HG03025 (cell line): ENCODE data around the gene KCTD7.
"Not testable (repeated sequence)": the region's sequence is repeated elsewhere in the genome, so short reads cannot be mapped to it uniquely, and the experiment has no call there.

Experiments used
- ATAC-seq: cut with Tn5 transposase; IDR thresholded peaks from one replicate; pipeline ENCODE4 v1.9.1; 2021; ENCODE audit warnings: mild to moderate bottlenecking, moderate library complexity; ENCODE audit not compliant: unreplicated experiment, low FRiP score

The KCTD7 gene

DNA sequence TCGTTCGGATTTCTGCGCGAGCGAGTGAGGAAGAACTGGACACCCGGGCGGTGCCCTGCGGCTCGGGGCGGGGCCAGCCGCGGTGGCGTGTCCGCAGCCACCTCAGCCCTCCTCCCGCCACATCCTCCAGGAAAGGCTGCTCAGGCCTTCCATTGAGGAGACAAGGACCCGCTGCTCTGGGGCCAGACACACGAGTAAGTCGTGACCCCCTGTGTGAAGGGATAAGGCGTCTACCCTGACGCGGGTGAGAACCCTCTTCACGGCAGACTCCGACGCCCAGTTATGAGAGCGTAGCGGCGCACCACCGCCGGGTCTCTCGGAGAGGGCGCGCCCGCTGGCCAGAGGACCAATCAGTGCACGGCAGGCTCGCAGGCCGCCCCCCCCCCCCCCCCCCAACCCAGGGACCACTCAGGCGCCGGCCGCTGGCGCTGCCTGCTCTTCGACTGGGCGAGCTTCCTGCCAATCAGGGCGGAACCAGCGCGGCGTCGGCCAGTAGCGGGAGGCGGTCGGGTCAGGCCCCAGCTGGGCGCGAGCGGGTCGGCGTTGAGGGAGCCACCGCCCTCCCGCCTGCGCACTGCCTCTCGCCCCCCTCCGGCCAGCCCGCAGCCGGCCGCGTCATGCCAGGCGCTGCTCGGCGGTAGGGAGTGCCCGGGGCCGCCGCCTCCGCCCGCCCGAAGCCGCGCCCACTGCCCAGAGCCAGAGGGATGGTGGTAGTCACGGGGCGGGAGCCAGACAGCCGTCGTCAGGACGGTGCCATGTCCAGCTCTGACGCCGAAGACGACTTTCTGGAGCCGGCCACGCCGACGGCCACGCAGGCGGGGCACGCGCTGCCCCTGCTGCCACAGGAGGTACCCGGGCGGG lies at the start of gene KCTD7:
Gene KCTD7, plus strand, starts transcription at position 521 of the 861 bp plus-strand sequence. Its CDS starts 184 bp downstream, at position 705.
- peak; percentile 87 for ATAC-seq

DNA sequence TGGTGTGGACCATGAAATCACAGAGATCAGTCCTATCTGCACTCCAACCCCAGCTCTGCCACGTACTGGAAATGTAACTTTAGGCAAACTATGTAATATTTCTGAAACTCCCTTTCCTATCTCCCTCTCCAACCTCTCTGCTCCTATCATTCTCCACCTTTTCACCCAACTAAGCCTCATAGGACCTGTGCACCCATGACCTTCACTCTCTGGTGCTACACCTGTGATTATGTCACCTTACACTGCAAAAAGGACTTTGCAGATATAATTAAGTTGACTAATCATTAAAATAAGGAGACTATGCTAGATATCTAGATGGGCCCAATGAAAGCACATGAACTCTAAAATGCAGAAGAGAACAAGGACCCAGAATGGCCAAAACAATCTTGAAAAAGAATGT lies 48.3 kb upstream of the KCTD7 start:
- ATAC-seq, result not testable (repeated sequence)

DNA sequence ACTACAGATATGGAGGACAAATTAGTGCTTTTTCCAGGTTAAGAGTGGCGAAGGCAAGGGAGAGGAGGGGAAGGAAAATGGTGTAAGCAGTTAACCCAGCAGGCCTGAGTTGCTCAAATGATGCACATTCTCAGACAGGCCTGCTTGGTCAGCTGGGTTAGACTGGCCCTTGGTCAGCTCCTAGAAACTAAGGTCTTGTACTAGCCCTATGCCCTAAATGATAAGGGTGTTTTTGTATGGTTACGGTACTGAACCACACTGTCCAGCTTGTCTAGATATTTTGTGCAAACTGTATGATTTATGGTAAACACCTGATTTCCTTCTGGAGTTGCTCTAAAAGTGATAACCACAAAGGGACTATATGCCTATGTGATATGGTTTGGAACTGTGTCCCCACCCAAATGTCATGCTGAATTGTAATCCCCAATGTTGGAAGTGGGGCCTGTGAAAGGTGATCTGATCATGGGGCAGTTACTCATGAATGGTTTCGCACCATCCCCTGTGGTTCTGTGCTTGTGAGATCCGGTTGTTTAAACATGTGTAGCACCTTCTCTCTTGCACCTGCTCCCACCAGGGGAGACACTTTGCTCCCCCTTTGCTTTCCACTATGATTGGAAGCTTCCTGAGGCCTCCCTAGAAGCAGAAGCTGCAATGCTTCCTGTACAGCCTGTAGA lies 45.7 kb upstream of the KCTD7 start:
- not testable (repeated sequence) for ATAC-seq

DNA sequence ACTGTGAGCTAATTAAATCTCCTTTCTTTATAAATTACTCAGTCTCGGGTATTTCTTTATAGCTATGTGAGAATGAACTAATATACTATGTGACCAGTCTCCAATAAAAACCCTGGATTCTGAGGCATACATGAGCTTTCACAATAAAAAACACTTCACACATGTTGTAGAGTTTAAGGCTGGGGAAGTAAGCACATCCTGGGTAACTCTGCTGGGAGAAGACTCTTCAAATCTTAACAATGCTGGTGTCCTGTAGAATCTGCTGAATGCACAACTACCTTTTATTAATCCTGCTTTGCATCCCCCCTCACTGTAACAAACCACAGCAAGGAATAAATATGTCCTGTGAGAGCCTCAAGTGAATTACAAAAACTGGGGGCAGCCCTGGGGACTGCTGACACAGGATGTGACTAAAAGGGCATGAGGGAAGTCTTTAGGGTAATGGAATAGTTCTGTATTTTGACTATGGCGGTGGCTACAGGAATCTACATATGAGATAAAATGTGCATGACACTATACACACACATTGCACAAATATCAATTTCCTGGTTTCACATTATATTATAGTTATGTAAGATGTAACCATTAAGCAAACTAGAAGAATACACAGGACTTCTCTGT lies 45.1 kb upstream of the KCTD7 start:
- no peak for ATAC-seq

DNA sequence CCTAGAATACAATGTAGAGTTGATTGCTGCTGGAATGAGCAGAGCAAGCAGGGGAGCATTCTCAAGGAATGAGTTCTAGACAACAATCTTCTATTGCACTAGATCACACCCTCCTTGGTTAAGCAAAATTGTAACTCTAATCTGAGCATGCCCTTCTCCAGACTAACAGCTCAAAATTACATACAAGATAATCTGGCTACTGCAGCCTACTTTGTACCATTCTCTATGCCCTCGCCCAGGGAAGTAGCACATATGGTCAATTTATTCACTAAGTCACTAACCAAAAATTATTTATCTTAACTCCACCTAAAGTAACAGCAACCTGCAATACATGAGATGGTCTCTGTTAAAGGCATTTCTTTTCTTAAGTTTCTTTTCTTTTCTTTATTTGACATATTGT lies 42.5 kb upstream of the KCTD7 start:
- no peak for ATAC-seq

DNA sequence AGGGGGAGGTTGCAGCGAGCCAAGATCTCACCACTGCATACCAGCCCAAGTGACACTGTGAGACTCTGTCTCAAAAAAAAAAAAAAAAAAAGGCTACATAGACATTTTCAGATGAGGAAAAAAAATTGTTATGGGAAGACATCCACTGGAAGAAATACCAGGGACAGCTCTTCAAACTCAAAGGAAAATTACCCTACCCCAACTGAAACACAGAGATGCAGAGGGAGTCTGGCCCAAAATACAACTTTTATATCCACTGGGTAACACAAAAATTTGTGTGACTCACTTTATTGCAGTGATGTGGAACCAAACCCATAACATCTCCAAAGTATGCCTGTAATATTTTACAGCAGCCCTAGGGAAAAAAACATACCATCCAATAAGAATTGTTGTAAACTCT lies 40.5 kb upstream of the KCTD7 start:
- ATAC-seq, result not testable (repeated sequence)

DNA sequence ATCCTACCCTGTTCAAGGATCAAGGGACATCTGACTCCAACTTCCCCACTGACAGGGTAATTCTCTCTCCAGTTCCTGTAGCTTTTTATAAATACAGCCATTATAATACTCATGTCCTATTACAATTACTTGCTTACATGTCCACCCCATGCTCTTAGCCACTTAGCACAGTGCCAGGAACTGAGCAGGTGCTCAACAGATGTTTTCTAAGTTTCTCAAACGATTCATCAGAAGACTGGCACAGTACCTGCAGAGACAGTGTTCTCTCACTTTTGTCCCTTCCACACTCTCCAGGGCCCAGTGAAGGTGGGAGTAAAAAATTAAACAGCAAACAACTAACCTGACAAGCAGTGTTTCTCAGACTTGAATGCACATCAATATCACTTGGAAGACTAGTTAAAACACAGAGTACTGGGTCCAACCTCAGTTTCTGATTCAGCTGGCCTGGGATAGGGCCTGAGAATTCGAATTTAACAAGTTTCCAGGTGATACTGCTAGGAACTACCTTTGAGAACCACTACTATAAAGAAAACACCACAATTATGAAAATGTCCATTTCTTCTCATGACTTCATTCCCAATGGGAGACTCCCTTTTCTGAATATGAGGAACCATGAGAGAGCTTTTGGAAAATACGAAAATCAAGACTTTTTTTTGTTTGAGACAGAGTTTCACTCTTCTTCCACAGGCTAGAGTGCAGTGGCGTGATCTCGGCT lies 39.7 kb upstream of the KCTD7 start:
- ATAC-seq, result not testable (repeated sequence)

DNA sequence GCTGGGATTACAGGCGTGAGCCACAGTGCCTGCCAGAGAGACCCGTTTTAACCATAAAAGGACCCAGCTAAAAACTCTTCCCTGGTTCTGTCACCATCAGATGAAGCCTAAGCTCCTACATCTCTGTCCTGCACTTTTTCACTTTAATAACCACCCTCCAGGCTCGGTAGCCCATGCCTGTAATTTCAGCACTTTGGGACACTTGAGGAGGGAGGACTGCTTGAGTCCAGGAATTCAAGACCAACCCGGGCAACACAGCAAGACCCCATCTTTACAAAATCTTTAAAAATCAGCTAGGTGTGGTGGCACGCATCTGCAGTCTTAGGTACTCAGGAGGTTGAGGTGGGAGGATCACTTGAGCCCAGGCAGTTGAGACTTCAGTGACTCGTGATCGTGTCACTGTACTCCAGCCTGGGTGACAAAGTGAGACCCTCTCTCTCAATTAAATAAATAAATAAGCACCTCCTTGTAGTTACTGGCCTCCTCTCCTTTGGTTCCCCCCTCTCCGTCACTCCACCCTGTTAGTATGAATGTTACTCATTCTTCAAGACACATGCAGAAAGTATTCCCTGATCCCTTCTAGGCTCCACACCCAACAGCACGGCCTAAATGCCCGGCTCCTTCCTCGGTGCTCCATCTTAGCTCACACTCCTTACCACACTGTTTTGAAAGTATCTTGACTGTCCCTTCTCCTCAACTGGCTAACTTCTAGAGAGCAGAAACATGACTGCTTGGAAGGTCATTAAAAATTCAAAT lies 38.2 kb upstream of the KCTD7 start:
- ATAC-seq, result not testable (repeated sequence)

DNA sequence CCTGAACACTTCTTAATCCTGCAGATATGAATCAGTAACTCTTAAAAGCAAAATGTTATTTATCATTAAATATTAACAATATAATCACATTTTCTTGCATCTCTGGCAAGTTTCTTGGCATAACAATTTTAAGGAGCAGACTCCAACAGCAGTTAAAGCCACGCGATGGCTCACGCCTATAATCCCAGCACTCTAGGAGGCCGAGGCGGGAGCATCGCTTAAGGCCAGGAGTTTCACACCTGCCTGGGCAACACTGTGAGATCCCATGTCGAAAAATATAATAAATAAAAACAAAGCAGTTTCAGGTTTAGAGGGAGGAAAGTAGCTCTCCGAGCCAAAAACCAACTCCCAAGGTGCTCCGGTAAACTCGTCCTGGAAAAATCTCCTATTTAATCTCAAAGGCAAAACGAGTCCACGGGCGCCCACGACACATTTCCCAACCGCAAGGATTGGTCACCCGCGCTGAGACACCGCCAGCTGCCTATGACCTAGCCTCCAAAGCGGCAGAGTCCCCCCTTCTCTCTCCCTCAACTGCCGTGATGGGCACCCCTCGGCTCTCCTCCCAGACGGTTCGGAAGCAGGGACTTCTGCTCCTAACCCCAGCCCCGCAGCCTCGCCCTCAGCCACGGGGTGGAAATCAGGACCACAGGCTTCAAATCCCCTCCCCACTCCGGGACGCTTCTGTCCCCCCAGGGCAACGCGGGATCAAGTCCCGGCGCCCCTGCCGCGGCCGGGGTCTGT lies 37.5 kb upstream of the KCTD7 start:
- ATAC-seq, result not testable (repeated sequence)

DNA sequence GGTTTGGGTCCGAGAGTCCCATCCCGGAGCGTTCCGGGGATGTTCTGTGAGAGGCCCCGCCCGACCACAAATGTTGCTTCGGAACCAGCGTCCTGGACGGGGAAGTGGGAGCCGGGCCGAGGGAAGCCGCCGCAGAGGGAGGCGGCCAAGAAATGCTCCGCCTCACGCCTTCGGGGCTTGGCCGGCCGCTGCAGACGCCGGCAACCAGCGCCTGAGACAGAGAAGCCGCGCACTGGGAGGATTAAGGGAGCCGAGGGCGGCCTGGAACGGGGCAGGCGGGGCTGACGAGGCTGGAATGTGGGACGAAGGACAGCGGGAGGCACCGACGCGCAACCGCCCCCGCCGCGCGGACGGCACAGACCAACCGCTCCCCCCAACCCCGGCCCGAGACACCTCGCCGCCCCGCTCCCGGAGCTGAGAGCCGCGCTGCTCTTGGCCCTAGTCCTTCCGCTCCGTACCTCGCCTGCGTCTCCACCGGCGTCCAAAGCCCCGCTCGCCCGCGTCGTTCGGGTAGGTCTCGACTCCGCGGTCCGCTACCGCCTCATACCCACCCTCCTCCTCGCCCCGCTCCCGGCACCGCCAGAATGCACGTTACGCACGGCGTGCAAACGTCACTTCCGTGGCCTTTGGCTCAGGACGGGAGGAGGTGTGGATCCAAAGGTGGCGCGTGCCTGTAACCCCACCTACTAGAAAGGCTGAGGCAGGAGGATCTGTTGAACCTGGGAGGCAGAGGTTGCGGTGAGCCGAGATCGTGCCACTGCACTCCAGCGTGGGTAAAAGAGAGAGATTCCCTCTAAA lies 36.7 kb upstream of the KCTD7 start:
- ATAC-seq, result peak; percentile 97

DNA sequence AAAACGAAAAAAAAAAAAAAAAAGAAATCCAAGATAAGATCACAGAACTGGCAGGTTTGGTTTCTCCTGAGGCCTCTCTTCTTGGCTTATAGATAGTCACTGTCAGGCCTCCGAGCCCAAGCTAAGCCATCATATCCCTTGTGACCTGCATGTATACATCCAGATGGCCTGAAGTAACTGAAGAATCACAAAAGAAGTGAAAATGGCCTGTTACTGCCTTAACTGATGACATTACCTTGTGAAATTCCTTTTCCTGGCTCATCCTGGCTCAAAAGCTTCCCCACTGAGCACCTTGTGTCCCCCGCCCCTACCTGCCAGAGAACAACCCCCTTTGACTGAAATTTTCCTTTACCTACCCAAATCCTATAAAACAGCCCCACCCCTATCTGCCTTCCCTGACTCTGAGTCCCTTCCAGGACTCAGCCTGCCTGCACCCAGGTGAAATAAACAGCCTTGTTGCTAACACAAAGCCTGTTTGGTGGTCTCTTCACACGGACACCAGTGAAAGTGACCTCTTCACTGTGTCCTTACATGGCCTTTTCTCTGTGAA lies 36.0 kb upstream of the KCTD7 start:
- ATAC-seq, result not testable (repeated sequence)

DNA sequence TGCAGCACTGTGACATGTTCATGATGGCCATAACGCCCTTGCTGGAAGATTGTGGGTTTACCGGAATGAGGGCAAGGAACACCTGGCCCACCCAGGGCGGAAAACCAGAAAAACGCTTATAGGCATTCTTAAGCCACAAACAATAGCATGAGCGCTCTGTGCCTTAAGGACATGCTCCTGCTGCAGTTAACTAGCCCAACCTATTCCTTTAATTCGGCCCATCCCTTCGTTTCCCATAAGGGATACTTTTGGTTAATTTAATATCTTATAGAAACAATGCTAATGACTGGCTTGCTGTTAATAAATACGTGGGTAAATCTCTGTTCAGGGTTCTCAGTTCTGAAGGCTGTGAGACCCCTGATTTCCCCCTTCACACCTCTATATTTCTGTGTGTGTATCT lies 34.6 kb upstream of the KCTD7 start:
- not testable (repeated sequence) for ATAC-seq

DNA sequence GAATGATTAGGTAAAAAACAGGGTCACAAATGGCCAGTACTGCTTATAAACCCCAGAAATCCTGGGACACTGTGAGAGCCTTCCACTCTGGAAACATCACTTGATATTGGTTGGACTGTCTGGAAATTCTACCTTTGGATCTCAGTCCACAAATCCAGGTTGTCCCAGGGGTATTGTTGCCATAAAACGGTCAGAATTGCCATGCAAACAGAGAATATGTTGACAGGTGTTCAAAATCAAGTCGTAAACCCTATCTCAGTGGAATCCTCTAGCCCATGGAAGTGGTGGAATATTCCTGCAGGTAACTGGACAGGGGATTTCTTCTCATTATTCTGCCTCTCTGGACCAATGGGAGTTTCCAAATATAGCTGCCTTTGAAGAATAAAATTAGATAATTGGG lies 31.2 kb upstream of the KCTD7 start:
- no peak for ATAC-seq

DNA sequence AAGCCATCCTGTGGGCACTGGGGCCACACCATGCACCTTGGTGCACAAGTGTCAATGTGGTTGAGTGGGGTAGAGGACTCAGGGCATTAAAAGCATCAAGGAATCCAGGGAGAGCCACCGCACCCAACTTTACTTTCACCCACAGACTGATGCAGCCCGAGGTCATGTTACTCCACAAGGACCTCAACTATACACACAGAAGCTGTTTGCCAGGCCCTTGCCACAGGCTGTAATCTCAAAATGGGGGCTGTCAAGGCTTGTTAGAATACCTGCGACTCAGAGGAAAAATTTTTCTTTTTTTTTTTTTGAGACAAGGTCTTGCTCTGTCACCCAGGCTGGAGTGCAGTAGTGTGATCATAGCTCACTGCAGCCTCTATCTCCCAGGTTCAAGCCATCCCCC lies 26.5 kb upstream of the KCTD7 start:
- no peak for ATAC-seq

DNA sequence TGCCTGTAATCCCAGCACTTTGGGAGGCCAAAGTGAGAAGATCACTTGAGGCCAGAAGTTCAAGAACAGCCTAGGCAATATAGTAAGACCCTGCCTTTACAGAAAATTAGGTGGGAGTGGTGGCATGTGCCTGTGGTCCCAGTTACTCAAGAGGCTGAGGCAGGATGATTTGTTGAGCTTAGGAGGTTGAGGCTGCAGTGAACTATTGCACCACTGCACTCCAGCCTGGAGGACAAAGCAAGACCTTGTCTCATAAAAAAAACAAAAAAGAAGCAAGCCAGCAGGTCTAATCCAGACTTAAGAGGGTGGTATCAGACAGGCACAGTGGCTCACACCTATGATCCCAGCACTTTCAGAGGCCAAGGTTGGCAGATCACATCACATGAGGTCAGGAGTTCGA lies 24.5 kb upstream of the KCTD7 start:
- no peak for ATAC-seq

DNA sequence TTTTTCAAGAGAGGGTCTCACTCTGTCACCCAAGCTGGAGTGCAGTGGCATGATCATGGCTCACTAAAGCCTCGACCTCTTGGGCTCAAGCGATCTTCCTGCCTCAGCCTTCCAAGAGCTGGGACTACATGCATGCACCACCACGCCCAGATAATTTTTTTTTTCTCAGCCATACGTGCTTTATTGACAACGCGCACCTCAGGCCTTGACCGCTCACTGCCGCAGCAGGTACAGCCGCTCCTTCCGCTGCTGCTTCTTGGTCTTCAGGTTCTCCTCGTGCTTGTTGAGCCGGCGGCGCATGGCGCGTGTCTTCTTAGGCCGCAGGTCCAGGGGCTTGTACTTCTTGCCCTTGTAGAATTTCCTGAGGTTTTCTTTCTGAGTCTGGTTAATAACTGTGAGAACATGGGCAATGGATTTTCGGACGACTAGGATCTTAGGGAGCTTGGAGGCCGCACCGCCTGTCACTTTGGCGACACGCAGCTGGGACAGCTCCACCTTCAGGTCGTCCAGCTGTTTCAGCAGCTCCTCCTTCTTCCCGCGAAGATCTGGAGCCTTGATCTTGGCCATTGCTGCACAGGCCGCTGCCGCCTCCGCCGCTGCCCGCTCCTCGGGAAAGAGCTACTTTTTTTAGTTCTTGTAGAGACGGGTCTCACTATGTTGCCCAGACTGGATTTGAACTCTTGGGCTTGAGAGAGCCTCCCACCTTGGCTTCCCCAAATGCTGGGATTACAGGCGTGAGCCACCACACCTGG lies 22.0 kb upstream of the KCTD7 start:
- ATAC-seq, result not testable (repeated sequence)

DNA sequence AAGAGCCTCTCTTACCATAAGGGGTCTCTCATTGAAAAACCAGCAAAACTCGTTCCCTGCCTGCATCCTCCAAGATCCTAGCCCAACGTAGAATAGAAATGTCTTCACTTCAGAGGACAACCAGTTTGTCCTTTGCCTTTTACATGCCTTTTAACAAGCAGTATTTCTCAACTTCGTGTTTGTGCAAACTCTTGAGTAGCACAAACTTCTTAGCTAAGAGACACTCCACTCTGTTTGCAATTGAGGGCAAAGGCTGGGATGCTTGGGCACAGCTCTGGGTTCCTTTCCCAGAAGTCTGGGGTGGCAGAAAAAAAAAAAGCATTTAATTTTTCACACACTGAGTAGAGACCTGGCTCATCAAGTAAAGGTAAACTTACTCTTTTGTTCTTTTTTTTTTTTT lies 19.5 kb upstream of the KCTD7 start:
- no peak for ATAC-seq

DNA sequence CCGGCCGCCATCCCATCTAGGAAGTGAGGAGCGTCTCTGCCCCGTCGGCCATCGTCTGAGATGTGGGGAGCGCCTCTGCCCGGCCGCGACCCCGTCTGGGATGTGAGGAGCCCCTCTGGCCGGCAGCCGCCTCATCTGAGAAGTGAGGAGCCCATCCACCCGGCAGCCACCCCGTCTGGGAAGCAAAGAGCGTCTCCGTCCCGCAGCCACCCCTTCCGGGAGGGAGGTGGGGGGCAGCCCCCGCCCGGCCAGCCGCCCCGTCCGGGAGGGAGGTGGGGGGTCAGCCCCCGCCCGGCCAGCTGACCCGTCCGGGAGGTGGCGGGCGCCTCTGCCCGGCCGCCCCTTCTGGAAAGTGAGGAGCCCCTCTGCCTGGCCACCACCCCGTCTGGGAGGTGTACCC lies 14.1 kb upstream of the KCTD7 start:
- ATAC-seq, result not testable (repeated sequence)
